K562 (cell line): ENCODE data around the gene HSPA13. TPM values are rescaled to one million over a fixed set of nuclear protein-coding genes. Genes with fewer than 3 reads are reported as not detected.

Experiments used
- MAZ ChIP-seq, 2 experiments: fragments of 450-650 bp in 1 of 2; sonication (generic) in 1 of 2; formaldehyde crosslinking; IDR thresholded peaks in 1 of 2; conservative IDR thresholded peaks in 1 of 2; 2 replicates each; pipeline versions ENCODE4 v1.4.0 to v1.5.0; 2020; ENCODE audit warnings: mild to moderate bottlenecking in 1 of 2, missing genetic modification reagents in 1 of 2
- ZBTB40 ChIP-seq, 2 experiments: fragments of 450-650 bp in 1 of 2; sonication (generic) in 1 of 2; formaldehyde crosslinking in 1 of 2; IDR thresholded peaks; 2 replicates each; pipeline versions ENCODE4 v1.7.1 to v1.9.0; 2016 to 2022; ENCODE audit warnings: inconsistent platforms in 1 of 2, mild to moderate bottlenecking in 1 of 2, missing genetic modification reagents in 1 of 2
- polyA plus RNA-seq, 8 experiments: library from polyadenylated mRNA; depleted of rRNA in 4 of 8; stranded (reverse) in 5 of 8; unstranded in 3 of 8; fragments of >200 nt; fragmentation: Nextera tagmentation in 2 of 8; fragmentation: Illumina TruSeq in 1 of 8; extraction: Ambion mirVana in 2 of 8; extraction: Trizol in 1 of 8; gene quantifications; 2 replicates each; pipeline versions ENCODE4 v1.2.1 to v1.2.3, GENCODE V29; 2011 to 2014; ENCODE audit warnings: inconsistent platforms in 1 of 8, missing spikeins in 1 of 8
- total RNA-seq, 7 experiments: library from RNA; depleted of rRNA in 6 of 7; stranded (reverse); fragments of >200 nt in 6 of 7; fragmentation: Illumina TruSeq in 2 of 7; extraction: Trizol in 2 of 7; gene quantifications; 2 replicates each; pipeline versions ENCODE4 v1.2.1 to v1.2.3, GENCODE V29; 2011 to 2021; ENCODE audit warnings: low replicate concordance in 1 of 7

The HSPA13 gene
- total and polyA plus RNA-seq, 9 of the 15 experiments (the other 6 are each of a cell fraction or from before 2014, with no cell fraction given), result 12.5 to 28.8 (median 23.9) TPM

DNA sequence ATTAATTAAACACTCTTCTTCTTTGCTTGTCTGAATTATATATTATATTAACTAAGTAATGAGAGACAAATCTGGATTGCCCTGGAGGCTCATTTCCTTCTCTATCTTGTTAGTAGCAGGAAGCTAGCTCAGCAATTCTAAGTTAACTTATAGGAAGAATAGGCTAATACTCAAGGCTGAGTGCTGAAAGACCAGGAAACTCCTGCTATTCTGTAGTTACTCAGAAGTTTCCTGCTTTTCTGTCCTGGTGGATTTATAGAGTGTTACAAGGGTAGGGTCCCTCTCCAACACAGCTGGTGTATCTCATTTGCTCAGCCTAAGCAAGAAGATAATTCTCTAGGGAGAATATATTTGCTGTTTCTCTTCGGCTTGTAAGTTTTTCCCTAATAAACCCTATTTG, 29.2 kb downstream of the HSPA13 start (continued):
- TF ChIP-seq ZBTB40 (IDR thresholded peaks at IDR 0.05), result no peak
- no peak for TF ChIP-seq ZBTB40 (CRISPR knock-in tag; IDR thresholded peaks at IDR 0.05)
- TF ChIP-seq MAZ (CRISPR knock-in tag; conservative IDR thresholded peaks at IDR 0.05 in 1 of 2, IDR thresholded peaks at IDR 0.05 in 1 of 2), result no peak
